ENCODE results near the gene STX10.

DNA sequence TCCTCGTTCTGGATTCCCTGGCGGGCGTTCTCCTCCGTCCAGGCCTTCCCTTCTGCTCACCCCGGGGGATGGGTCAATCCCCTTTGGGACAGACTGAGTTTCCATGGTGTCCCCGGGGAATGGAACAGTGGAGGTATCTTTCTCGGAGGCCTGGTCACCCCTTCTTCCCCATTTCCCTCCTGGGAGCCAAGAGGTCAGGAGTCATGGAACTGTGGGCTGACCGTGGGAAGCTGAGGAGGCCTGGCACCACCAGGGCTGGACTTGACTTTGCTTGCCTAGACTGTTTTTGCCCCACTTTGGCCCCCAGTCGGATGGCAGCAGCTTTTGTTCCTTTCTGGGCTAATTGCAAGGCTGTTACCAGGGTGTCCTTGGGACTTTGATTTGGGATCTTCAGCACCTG, 30.1 kb downstream of the STX10 start:
- TF ChIP-seq, protein P1, sequence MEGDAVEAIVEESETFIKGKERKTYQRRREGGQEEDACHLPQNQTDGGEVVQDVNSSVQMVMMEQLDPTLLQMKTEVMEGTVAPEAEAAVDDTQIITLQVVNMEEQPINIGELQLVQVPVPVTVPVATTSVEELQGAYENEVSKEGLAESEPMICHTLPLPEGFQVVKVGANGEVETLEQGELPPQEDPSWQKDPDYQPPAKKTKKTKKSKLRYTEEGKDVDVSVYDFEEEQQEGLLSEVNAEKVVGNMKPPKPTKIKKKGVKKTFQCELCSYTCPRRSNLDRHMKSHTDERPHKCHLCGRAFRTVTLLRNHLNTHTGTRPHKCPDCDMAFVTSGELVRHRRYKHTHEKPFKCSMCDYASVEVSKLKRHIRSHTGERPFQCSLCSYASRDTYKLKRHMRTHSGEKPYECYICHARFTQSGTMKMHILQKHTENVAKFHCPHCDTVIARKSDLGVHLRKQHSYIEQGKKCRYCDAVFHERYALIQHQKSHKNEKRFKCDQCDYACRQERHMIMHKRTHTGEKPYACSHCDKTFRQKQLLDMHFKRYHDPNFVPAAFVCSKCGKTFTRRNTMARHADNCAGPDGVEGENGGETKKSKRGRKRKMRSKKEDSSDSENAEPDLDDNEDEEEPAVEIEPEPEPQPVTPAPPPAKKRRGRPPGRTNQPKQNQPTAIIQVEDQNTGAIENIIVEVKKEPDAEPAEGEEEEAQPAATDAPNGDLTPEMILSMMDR (conservative IDR thresholded peaks at IDR 0.05; ENCODE audit: low read length), result no peak
- TF ChIP-seq EZH2phosphoT487 (IDR thresholded peaks at IDR 0.05; ENCODE audit: borderline replicate concordance, low read depth, low read length), result no peak

All from OCI-LY7 (cell line).